Measurements from ENCODE around the gene GNAI3. TPM values are rescaled to one million over a fixed set of nuclear protein-coding genes. Genes with fewer than 3 reads are reported as not detected.

GNAI3 gene
- polyA plus RNA-seq, 1 donor from 2014 or later = 10.6 TPM

DNA sequence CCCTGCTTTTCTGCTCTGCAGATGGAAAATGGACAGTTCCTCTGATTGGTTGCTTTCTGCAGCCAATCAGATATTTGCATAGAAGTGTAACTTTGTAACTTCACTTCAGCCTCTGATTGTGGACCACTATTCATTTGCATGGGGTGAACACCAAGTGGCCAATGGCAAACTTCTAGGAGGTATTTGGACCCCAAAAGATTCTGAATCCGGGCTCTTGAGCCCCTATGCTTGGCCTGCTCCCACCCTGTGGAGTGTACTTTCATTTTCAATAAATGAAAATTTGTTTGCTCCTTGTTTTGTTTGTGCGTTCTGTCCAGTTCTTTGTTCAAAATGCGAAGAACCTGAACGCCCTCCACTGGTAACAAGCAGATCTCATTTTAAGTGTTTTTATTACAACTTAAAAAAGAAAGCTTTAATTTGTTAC lies 101.1 kb downstream of the GNAI3 start:
- no peaks in the 10 kb centered on the region for H3K9me2 ChIP-seq (ENCODE audit: insufficient read depth, low read length)
- TF ChIP-seq MXI1 (conservative IDR thresholded peaks at IDR 0.05; ENCODE audit: poor library complexity, severe bottlenecking) = no peak
- peak; percentile 29 for TF ChIP-seq CTCF (IDR thresholded peaks at IDR 0.05; ENCODE audit: poor library complexity, severe bottlenecking)
- no peak overlapping the region for H3K9ac ChIP-seq (ENCODE audit: low read length)
- H3K4me2 ChIP-seq (ENCODE audit: low read length) = no peak overlapping the region
- H2AFZ ChIP-seq (ENCODE audit: low read depth, low read length) = no peak overlapping the region
- no peaks in the 10 kb centered on the region for H3K79me2 ChIP-seq (replicated peaks; ENCODE audit: insufficient read depth, low read length)
- no peaks in the 10 kb centered on the region for H3K36me3 ChIP-seq (ENCODE audit: insufficient read depth, low read length)
- no peak overlapping the region for H3K27ac ChIP-seq (ENCODE audit: low read length)
- no peaks in the 10 kb centered on the region for H4K20me1 ChIP-seq (ENCODE audit: insufficient read depth)
- H3K4me3 ChIP-seq (ENCODE audit: low read length) = no peak overlapping the region
- no peaks in the 10 kb centered on the region for H3K9me3 ChIP-seq (ENCODE audit: low read length)
- no peaks in the 10 kb centered on the region for H3K27me3 ChIP-seq (ENCODE audit: insufficient read depth, low read depth, low read length)
- H3F3A ChIP-seq (ENCODE audit: insufficient read depth, low read length, poor library complexity, severe bottlenecking) = no peaks in the 10 kb centered on the region

- H3K36me3 ChIP-seq (ENCODE audit: insufficient read depth, low read length) = no peaks in the 10 kb centered on the region
- H3K9me2 ChIP-seq (ENCODE audit: insufficient read depth, low read length) = no peaks in the 10 kb centered on the region
- H3K4me3 ChIP-seq (ENCODE audit: low read length) = no peak overlapping the region
- H3K27me3 ChIP-seq (ENCODE audit: insufficient read depth, low read depth, low read length) = no peaks in the 10 kb centered on the region
- H3K4me2 ChIP-seq (ENCODE audit: low read length) = no peak overlapping the region
- H4K20me1 ChIP-seq (ENCODE audit: insufficient read depth) = no peaks in the 10 kb centered on the region
- H2AFZ ChIP-seq (ENCODE audit: low read depth, low read length) = no peak overlapping the region
- H3K79me2 ChIP-seq (replicated peaks; ENCODE audit: insufficient read depth, low read length) = no peaks in the 10 kb centered on the region
- H3K9me3 ChIP-seq (ENCODE audit: low read length) = no peaks in the 10 kb centered on the region
- H3F3A ChIP-seq (ENCODE audit: insufficient read depth, low read length, poor library complexity, severe bottlenecking) = no peaks in the 10 kb centered on the region
- no peak overlapping the region for H3K27ac ChIP-seq (ENCODE audit: low read length)
- no peak overlapping the region for H3K9ac ChIP-seq (ENCODE audit: low read length)
- no peak for TF ChIP-seq EP300 (conservative IDR thresholded peaks at IDR 0.05; ENCODE audit: poor library complexity, severe bottlenecking)
- no peak for TF ChIP-seq CTCF (IDR thresholded peaks at IDR 0.05; ENCODE audit: poor library complexity, severe bottlenecking)
- no peak for TF ChIP-seq POLR2AphosphoS5 (IDR thresholded peaks at IDR 0.05)
- no peak for TF ChIP-seq RAD21 (conservative IDR thresholded peaks at IDR 0.05)
- no peak for TF ChIP-seq TAF1 (IDR thresholded peaks at IDR 0.05; ENCODE audit: low read depth)
- TF ChIP-seq EZH2 (IDR thresholded peaks at IDR 0.05; ENCODE audit: borderline replicate concordance, insufficient read depth, low read length, poor library complexity, severe bottlenecking) = no peak
- no peak for TF ChIP-seq MXI1 (conservative IDR thresholded peaks at IDR 0.05; ENCODE audit: poor library complexity, severe bottlenecking)
Measured at GRCh38 chr1:109650609-109651008, 102.2 kb downstream of the GNAI3 start.

DNA sequence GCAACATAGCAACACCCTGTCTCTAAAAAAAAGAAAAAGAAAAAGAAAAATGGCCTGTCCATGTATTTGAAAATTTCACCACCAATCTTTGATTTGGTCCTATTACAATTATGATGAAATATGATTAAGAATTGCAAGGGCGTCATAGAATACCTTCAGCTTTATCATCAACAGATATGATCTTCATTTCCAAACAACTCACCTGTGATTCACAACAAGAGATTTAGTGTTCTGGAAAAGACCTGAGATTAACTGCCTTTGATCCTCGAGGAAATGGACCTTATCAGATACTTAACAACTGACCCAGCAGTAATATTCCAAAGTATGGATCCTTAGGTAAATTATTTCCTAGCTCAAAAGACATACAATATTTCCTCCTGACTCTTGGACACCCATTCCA lies 104.0 kb downstream of the GNAI3 start:
- no peaks in the 10 kb centered on the region for H4K20me1 ChIP-seq (ENCODE audit: insufficient read depth)
- H3K27ac ChIP-seq (ENCODE audit: low read length) = no peak overlapping the region
- no peak for TF ChIP-seq EP300 (conservative IDR thresholded peaks at IDR 0.05; ENCODE audit: poor library complexity, severe bottlenecking)
- TF ChIP-seq RAD21 (conservative IDR thresholded peaks at IDR 0.05) = no peak
- TF ChIP-seq, protein P1, sequence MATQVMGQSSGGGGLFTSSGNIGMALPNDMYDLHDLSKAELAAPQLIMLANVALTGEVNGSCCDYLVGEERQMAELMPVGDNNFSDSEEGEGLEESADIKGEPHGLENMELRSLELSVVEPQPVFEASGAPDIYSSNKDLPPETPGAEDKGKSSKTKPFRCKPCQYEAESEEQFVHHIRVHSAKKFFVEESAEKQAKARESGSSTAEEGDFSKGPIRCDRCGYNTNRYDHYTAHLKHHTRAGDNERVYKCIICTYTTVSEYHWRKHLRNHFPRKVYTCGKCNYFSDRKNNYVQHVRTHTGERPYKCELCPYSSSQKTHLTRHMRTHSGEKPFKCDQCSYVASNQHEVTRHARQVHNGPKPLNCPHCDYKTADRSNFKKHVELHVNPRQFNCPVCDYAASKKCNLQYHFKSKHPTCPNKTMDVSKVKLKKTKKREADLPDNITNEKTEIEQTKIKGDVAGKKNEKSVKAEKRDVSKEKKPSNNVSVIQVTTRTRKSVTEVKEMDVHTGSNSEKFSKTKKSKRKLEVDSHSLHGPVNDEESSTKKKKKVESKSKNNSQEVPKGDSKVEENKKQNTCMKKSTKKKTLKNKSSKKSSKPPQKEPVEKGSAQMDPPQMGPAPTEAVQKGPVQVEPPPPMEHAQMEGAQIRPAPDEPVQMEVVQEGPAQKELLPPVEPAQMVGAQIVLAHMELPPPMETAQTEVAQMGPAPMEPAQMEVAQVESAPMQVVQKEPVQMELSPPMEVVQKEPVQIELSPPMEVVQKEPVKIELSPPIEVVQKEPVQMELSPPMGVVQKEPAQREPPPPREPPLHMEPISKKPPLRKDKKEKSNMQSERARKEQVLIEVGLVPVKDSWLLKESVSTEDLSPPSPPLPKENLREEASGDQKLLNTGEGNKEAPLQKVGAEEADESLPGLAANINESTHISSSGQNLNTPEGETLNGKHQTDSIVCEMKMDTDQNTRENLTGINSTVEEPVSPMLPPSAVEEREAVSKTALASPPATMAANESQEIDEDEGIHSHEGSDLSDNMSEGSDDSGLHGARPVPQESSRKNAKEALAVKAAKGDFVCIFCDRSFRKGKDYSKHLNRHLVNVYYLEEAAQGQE (IDR thresholded peaks at IDR 0.05; ENCODE audit: borderline replicate concordance) = no peak
- no peak for TF ChIP-seq TAF1 (IDR thresholded peaks at IDR 0.05; ENCODE audit: low read depth)
- no peak for TF ChIP-seq EZH2 (IDR thresholded peaks at IDR 0.05; ENCODE audit: borderline replicate concordance, insufficient read depth, low read length, poor library complexity, severe bottlenecking)
- no peak for TF ChIP-seq SMC3 (conservative IDR thresholded peaks at IDR 0.05; ENCODE audit: poor library complexity)
- no peak for TF ChIP-seq CTCF (IDR thresholded peaks at IDR 0.05; ENCODE audit: poor library complexity, severe bottlenecking)
- no peak for TF ChIP-seq MXI1 (conservative IDR thresholded peaks at IDR 0.05; ENCODE audit: poor library complexity, severe bottlenecking)
- TF ChIP-seq POLR2AphosphoS5 (IDR thresholded peaks at IDR 0.05) = no peak
- H3K27me3 ChIP-seq (ENCODE audit: insufficient read depth, low read depth, low read length) = no peaks in the 10 kb centered on the region
- no peaks in the 10 kb centered on the region for H3K36me3 ChIP-seq (ENCODE audit: insufficient read depth, low read length)
- no peak overlapping the region for H3K4me2 ChIP-seq (ENCODE audit: low read length)
- H3K9me2 ChIP-seq (ENCODE audit: insufficient read depth, low read length) = no peaks in the 10 kb centered on the region
- no peak overlapping the region for H3K4me3 ChIP-seq (ENCODE audit: low read length)
- H3K79me2 ChIP-seq (replicated peaks; ENCODE audit: insufficient read depth, low read length) = no peaks in the 10 kb centered on the region
- H2AFZ ChIP-seq (ENCODE audit: low read depth, low read length) = no peak overlapping the region
- H3F3A ChIP-seq (ENCODE audit: insufficient read depth, low read length, poor library complexity, severe bottlenecking) = no peaks in the 10 kb centered on the region
- no peak overlapping the region for H3K9ac ChIP-seq (ENCODE audit: low read length)
- no peaks in the 10 kb centered on the region for H3K9me3 ChIP-seq (ENCODE audit: low read length)

Measured in neural cell (in vitro differentiated cells).